Measurements from ENCODE around the gene DLGAP1.

DLGAP1 gene

GRCh38 chr18:3649633-3650426, 805.3 kb downstream of the DLGAP1 start:
- Histone ChIP-seq H3K27me3 (replicated peaks; ENCODE audit: control insufficient read depth, insufficient read depth, low read length) (no peaks in the 10 kb centered on the region), H3K4me3 (replicated peaks; ENCODE audit: low read depth, low read length) (no peak overlapping the region), H3K36me3 (ENCODE audit: control insufficient read depth, insufficient read depth, low read length) (no peaks in the 10 kb centered on the region)
- DNase-seq (ENCODE audit: extremely low read depth, insufficient read length) = no peak
- no peak for TF ChIP-seq CTCF (IDR thresholded peaks at IDR 0.05; ENCODE audit: insufficient read depth, low read length, poor library complexity, severe bottlenecking)

- DNase-seq (ENCODE audit: extremely low read depth, insufficient read length) = no peak
- H3K4me3 ChIP-seq (replicated peaks; ENCODE audit: low read depth, low read length) = no peak overlapping the region
Measured at GRCh38 chr18:3649135-3649632, 805.9 kb downstream of the DLGAP1 start.

GRCh38 chr18:3648641-3649040, 806.5 kb downstream of the DLGAP1 start:
- H3K36me3 ChIP-seq (ENCODE audit: control insufficient read depth, insufficient read depth, low read length) = no peaks in the 10 kb centered on the region
- DNase-seq (ENCODE audit: extremely low read depth, insufficient read length) = no peak
- no peaks in the 10 kb centered on the region for H3K27me3 ChIP-seq (replicated peaks; ENCODE audit: control insufficient read depth, insufficient read depth, low read length)
- no peak overlapping the region for H3K4me3 ChIP-seq (replicated peaks; ENCODE audit: low read depth, low read length)
- TF ChIP-seq CTCF (IDR thresholded peaks at IDR 0.05; ENCODE audit: insufficient read depth, low read length, poor library complexity, severe bottlenecking) = no peak

More at GRCh38 chr18:3649135-3649632, 805.9 kb downstream of the DLGAP1 start:
- no peaks in the 10 kb centered on the region for H3K27me3 ChIP-seq (replicated peaks; ENCODE audit: control insufficient read depth, insufficient read depth, low read length)
- no peaks in the 10 kb centered on the region for H3K36me3 ChIP-seq (ENCODE audit: control insufficient read depth, insufficient read depth, low read length)
- TF ChIP-seq CTCF (IDR thresholded peaks at IDR 0.05; ENCODE audit: insufficient read depth, low read length, poor library complexity, severe bottlenecking) = no peak

- TF ChIP-seq CTCF (IDR thresholded peaks at IDR 0.05; ENCODE audit: insufficient read depth, low read length, poor library complexity, severe bottlenecking) = no peak
- Histone ChIP-seq H3K27me3 (replicated peaks; ENCODE audit: control insufficient read depth, insufficient read depth, low read length) (no peaks in the 10 kb centered on the region), H3K36me3 (ENCODE audit: control insufficient read depth, insufficient read depth, low read length) (no peaks in the 10 kb centered on the region), H3K4me3 (replicated peaks; ENCODE audit: low read depth, low read length) (no peak overlapping the region)
- DNase-seq (ENCODE audit: extremely low read depth, insufficient read length) = no peak
Measured at GRCh38 chr18:3648200-3648599, 806.9 kb downstream of the DLGAP1 start.

- no peak for DNase-seq (ENCODE audit: extremely low read depth, insufficient read length)
- Histone ChIP-seq H3K27me3 (replicated peaks; ENCODE audit: control insufficient read depth, insufficient read depth, low read length) (no peaks in the 10 kb centered on the region), H3K36me3 (ENCODE audit: control insufficient read depth, insufficient read depth, low read length) (no peaks in the 10 kb centered on the region), H3K4me3 (replicated peaks; ENCODE audit: low read depth, low read length) (no peak overlapping the region)
- TF ChIP-seq CTCF (IDR thresholded peaks at IDR 0.05; ENCODE audit: insufficient read depth, low read length, poor library complexity, severe bottlenecking) = no peak
Measured at GRCh38 chr18:3647636-3648035, 807.5 kb downstream of the DLGAP1 start.

All from GM06990 (cell line).